GM12864 (cell line): ENCODE results near the gene NID1.
"Not testable (repeated sequence)": the region's sequence is repeated elsewhere in the genome, so short reads cannot be mapped to it uniquely, and the experiment has no call there.

Experiments
- DNase-seq: peaks from one replicate; pipeline ENCODE4 v3.0.0-alpha.2; 2011; ENCODE audit warnings: low read depth
- H3K4me3 ChIP-seq: 2 replicates; pipeline ENCODE4 v1.5.1; 2011; ENCODE audit warnings: mild to moderate bottlenecking, low read depth, low read length, control low read depth
- TF ChIP-seq, protein P1 (sequence below): IDR thresholded peaks from 2 replicates; pipeline ENCODE4 v1.5.1; 2011; ENCODE audit warnings: low read depth, mild to moderate bottlenecking, moderate library complexity, low read length, control low read depth, inconsistent platforms; ENCODE audit errors: missing control alignments

The NID1 gene

DNA sequence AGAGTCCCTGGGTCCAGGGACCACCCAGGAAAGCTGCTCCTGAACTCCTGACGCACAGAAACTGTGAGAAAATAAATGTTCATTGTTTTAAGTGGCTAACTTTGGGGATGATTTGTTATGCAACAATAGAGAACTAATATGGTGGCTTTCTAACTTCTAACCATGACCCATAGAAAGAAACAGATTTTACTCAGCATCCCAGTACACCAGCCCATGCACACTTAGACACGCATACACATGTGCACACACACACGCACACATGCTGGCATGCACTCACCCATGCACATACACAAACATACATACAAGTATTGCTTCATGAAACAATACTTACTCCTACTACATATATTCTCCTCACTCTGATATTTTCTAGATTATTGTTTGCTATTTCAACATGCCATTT, 57.1 kb downstream of the NID1 start:
- no peak overlapping the region for H3K4me3 ChIP-seq
- no peak for DNase-seq
- TF ChIP-seq, protein P1, sequence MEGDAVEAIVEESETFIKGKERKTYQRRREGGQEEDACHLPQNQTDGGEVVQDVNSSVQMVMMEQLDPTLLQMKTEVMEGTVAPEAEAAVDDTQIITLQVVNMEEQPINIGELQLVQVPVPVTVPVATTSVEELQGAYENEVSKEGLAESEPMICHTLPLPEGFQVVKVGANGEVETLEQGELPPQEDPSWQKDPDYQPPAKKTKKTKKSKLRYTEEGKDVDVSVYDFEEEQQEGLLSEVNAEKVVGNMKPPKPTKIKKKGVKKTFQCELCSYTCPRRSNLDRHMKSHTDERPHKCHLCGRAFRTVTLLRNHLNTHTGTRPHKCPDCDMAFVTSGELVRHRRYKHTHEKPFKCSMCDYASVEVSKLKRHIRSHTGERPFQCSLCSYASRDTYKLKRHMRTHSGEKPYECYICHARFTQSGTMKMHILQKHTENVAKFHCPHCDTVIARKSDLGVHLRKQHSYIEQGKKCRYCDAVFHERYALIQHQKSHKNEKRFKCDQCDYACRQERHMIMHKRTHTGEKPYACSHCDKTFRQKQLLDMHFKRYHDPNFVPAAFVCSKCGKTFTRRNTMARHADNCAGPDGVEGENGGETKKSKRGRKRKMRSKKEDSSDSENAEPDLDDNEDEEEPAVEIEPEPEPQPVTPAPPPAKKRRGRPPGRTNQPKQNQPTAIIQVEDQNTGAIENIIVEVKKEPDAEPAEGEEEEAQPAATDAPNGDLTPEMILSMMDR: no peak

- not testable (repeated sequence) for H3K4me3 ChIP-seq, DNase-seq
These were observed 61.8 kb downstream of the NID1 start for GRCh38 chr1:236003058-236003457.

DNA sequence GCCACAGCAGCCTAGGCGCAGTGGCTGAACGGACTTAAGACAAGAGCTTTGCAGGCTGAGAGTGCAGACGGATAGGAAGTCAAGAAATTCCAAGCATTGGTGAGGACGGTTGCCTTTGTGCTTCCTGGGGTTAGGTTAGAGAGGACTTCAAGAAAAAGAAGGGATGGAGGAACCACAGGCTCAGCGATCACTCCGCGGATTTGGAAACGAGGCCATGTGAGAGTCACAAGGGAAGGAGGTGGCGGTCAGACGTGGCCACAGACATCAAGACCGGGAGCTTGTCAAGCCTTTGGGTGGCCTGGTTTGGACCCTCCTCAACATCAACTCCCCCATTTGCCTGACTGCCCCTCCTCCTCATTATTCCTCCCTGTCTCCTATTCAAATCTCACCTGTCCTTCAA, 62.3 kb downstream of the NID1 start:
- no peak for DNase-seq
- TF ChIP-seq, protein P1: no peak
- no peak overlapping the region for H3K4me3 ChIP-seq

DNA sequence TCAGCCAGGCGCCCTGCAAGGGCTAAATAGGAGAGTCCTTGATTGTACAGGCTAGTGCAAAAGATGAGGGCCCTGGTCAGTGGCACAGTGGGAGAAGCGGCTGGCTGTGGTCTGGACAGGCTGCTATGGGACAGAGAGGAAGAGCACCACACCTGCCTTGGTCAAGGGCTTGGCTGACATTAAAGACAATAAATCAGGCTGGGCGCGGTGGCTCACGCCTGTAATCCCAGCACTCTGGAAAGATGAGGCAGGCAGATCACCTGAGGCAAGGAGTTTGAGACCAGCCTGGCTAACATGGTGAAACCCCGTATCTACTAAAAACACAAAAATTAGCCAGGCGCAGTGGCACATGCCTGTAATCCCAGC, 62.9 kb downstream of the NID1 start:
- TF ChIP-seq, protein P1: no peak
- DNase-seq: no peak
- H3K4me3 ChIP-seq: no peak overlapping the region

DNA sequence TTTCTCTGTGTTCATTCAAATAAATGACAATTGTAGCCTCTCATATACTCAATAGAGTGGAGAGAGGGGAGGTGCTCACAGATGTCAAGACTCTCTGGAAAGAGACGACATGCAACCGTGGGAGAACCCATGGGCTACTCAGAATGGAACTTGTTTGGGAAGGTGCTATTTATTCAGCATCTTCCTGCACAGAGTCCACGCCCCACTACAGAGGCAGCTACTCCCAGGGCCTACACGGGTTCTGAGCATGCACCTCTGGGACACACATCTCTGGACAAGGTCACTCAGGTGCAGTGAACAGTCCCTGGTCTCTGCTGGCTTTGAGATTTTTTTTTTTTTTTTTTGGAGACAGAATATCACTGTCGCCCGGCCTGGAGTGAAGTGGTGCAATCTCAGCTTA, 64.1 kb downstream of the NID1 start:
- no peak for DNase-seq
- H3K4me3 ChIP-seq: no peak overlapping the region
- TF ChIP-seq, protein P1: no peak

GRCh38 chr1:235999259-235999925, 65.5 kb downstream of the NID1 start:
- DNase-seq: peak; percentile 84
- TF ChIP-seq, protein P1: no peak
- no peak overlapping the region for H3K4me3 ChIP-seq

- TF ChIP-seq, protein P1: no peak
- no peak overlapping the region for H3K4me3 ChIP-seq
- peak; percentile 74 for DNase-seq
These were observed 66.1 kb downstream of the NID1 start for GRCh38 chr1:235998812-235999211.
